ENCODE results near the gene ABI3BP.

Gene ABI3BP

GRCh38 chr3:100782906-100783305 lies 210.3 kb downstream of the ABI3BP start:
- no peak overlapping the region for H3K4me3 ChIP-seq (ENCODE audit: control insufficient read depth, low read depth, low read length)
- TF ChIP-seq CTCF (IDR thresholded peaks at IDR 0.05; ENCODE audit: control insufficient read depth, insufficient read depth, low read depth, low read length, missing control alignments): no peak
- no peak for DNase-seq (ENCODE audit: low read depth)

- no peak for TF ChIP-seq CTCF (IDR thresholded peaks at IDR 0.05; ENCODE audit: control insufficient read depth, insufficient read depth, low read depth, low read length, missing control alignments)
- H3K4me3 ChIP-seq (ENCODE audit: control insufficient read depth, low read depth, low read length): no peak overlapping the region
- DNase-seq (ENCODE audit: low read depth): no peak
Observed at GRCh38 chr3:100782348-100782747, 210.9 kb downstream of the ABI3BP start.

GRCh38 chr3:100781301-100781700 lies 211.9 kb downstream of the ABI3BP start:
- TF ChIP-seq CTCF (IDR thresholded peaks at IDR 0.05; ENCODE audit: control insufficient read depth, insufficient read depth, low read depth, low read length, missing control alignments): no peak
- DNase-seq (ENCODE audit: low read depth): no peak
- no peak overlapping the region for H3K4me3 ChIP-seq (ENCODE audit: control insufficient read depth, low read depth, low read length)

GRCh38 chr3:100780071-100780622 lies 213.1 kb downstream of the ABI3BP start:
- DNase-seq (ENCODE audit: low read depth): no peak
- no peak overlapping the region for H3K4me3 ChIP-seq (ENCODE audit: control insufficient read depth, low read depth, low read length)
- TF ChIP-seq CTCF (IDR thresholded peaks at IDR 0.05; ENCODE audit: control insufficient read depth, insufficient read depth, low read depth, low read length, missing control alignments): no peak

DNA sequence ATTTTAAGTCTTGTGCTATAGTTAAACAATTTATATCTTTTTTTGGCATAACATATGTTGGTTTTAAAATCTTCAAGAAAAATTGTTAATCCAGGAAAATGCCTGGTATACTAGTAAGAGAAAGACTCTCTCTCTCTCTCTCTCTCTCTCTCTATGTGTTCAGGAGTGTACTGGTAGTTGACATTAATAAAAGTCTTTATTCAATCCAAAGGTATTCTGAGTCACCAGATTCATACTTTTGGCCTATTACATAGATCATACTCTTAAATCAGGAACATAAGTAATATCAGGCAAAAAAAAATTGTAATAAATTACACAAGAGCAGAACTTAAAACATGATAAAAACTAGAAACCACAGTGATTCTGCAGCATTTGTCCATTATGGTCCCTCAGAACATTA lies 213.7 kb downstream of the ABI3BP start:
- TF ChIP-seq CTCF (IDR thresholded peaks at IDR 0.05; ENCODE audit: control insufficient read depth, insufficient read depth, low read depth, low read length, missing control alignments): no peak
- no peak overlapping the region for H3K4me3 ChIP-seq (ENCODE audit: control insufficient read depth, low read depth, low read length)
- DNase-seq (ENCODE audit: low read depth): no peak

GRCh38 chr3:100777271-100777670 lies 215.9 kb downstream of the ABI3BP start:
- no peak overlapping the region for H3K4me3 ChIP-seq (ENCODE audit: control insufficient read depth, low read depth, low read length)
- DNase-seq (ENCODE audit: low read depth): peak; percentile 29
- TF ChIP-seq CTCF (IDR thresholded peaks at IDR 0.05; ENCODE audit: control insufficient read depth, insufficient read depth, low read depth, low read length, missing control alignments): no peak

DNA sequence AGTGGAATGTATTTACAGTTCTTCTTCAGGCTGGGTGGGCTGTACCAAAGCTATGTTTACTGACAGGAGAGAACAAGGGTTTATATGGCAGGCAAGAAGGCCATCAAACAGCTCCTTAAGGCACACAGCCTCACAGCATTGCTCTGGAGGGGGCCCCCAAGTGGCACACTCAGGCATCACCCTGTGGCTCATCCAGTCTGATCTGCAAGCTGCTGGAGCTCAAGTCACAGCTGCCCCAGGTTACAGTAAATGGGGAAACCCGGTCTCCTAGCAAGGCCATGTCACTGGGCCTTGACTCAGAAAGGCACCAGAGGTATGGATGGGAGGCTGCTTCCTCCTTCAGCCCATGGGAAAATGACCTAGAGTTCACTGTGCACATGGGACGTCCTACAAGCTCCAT lies 216.5 kb downstream of the ABI3BP start:
- H3K4me3 ChIP-seq (ENCODE audit: control insufficient read depth, low read depth, low read length): no peak overlapping the region
- no peak for TF ChIP-seq CTCF (IDR thresholded peaks at IDR 0.05; ENCODE audit: control insufficient read depth, insufficient read depth, low read depth, low read length, missing control alignments)
- no peak for DNase-seq (ENCODE audit: low read depth)
